NCI-H2171 (cell line): ENCODE data around the gene ZNF628.
A peak's percentile ranks its signal among the peaks of the same experiment; 100 is the strongest.

ENCODE experiments used
- DNase-seq: peaks from one replicate; lab custom pipeline; 2025; lab: John Stamatoyannopoulos, UW

Gene ZNF628

GRCh38 chr19:55497763-55498162 is 21.3 kb downstream of the ZNF628 start:
- DNase-seq = no peak

DNA sequence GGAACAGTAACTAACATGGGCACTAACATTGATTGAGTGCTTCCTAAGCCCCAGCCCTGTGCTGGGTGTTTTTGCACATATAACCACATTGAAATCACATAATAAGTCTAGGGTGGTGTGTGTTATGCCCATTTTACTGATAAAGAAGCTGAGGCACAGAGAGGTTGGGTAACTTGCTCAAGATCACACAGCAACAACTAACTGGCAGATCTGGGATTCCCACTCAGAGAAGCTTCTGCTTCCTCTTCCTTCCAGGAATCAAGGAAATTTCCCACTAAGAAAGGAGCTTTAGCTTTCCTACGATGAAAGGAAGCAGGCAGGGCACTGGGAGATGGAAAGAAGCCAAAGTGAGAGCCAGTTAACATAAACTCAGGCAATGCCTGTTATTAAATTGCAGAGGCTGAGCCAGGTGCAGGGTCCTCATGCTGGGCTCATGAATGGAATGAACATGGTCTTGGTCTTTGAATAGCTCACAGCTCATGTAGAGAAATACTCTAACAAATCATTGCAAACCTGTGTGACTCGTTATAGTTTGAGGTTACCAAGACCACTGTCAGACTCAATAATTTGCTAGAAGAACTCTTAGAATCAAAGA is 21.9 kb downstream of the ZNF628 start:
- no peak for DNase-seq

- DNase-seq = no peak
Measured at GRCh38 chr19:55500368-55500952, 24.0 kb downstream of the ZNF628 start.

DNA sequence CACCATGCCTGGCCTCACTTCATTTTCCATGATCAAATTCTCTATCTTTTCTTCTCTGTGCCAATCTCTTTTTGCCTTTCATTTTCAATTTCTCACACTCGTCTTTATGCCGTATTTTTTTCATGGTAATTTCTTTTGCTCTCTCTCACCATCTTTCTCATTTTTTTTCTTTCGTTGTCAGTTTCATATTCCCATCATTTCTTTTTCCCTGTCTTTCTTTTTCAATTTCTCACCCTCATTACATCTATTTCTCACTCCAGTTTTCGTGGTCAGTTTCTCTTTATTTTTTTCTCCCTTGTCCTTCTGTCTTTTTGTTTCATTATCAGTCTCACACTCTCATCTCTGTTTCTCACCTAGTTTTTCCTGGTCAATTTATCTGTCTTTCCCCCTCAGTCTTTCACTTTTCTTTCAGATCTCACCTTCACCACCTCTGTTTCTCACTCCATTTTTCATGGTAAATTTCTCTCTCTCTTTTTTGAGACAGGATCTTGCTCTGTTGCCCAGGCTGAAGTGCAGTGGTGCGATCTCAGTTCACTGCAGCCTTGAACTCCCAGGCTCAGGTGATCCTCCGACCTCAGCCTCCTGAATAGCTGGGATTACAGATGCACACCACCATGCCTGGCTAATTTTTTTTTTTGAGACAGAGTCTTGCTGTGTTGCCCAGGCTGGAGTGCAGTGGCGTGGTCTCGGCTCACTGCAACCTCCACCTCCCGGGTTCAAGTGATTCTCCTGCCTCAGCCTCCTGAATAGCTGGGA is 26.0 kb downstream of the ZNF628 start:
- no peak for DNase-seq

DNA sequence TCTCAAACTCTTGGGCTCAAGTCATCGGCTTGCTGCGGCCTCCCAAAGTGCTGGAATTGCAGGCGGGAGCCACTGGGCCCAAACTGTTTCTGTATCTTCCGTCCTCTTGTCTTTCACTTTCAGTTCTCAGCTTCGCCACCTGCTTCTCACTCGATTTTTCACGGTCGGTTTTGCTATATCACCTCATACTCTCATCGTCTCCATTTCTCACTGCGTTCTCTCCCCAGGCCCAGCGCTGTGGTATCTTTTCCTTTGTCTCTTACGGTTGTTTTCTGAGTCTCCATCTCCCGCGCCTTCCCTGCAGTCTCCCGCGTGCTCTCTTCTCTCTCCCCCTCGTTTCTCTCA is 26.7 kb downstream of the ZNF628 start:
- DNase-seq = no peak

GRCh38 chr19:55503502-55504251 is 27.3 kb downstream of the ZNF628 start:
- DNase-seq = peak; percentile 75

GRCh38 chr19:55504252-55504603 is 27.8 kb downstream of the ZNF628 start:
- no peak for DNase-seq

- no peak for DNase-seq
Measured at GRCh38 chr19:55504981-55505380, 28.6 kb downstream of the ZNF628 start.

DNA sequence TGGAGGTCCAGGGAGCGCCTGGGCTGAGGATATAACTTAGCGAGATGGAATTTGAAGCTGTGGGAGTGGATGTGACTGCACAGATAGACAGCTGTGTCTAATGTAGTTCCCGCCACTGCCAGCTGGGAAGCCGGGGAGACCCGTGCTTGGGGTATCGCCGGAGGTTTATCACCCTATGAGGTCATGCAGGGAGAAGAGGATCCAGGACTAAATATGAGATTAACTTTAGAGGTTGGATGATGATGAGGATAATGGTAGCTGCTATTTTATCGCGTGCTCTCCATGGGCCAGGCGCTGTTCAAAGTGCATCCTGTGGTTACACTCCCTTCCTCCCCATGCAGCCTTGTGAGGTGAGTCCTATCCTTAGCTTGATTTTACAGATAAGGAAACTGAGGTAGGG is 31.7 kb downstream of the ZNF628 start:
- no peak for DNase-seq

GRCh38 chr19:55516878-55517620 is 40.6 kb downstream of the ZNF628 start:
- peak; percentile 87 for DNase-seq

DNA sequence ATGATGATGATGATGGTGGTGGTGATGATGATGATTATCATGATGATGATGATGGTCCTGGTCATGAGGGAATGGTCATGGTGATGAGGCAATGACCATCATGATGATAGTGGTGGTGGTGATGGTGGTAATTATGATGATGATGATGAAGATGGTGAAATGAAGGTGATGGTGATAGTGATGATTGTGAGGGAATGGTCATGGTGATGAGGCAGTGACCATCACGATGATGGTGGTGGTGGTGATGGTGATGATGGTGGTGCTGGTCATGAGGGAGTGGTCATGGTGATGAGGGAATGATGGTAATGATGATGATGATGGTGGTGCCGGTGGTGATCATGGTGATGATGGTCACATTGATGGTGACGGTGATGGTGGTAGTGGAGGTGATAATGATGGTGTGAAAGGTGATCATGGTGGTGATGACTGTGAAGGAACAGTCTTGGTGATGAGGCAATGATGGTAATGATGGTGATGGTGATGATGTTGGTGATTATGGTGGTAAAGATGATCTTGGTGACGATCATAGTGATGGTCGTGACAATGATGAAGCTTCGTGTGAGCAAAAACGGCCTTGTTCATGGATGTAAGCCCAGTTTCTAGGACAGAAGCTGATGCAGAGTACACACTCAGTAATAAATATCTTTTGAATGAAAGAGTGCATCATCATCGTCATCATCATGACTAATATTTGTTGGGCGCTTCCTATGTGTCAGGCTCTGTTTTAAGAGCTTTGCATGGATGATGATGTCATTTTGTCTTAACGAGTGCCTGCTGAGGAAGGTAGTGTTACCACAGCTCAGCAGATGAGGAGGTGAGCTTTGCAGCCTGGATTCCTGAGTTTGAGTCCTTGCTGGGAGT is 43.3 kb downstream of the ZNF628 start:
- no peak for DNase-seq

DNA sequence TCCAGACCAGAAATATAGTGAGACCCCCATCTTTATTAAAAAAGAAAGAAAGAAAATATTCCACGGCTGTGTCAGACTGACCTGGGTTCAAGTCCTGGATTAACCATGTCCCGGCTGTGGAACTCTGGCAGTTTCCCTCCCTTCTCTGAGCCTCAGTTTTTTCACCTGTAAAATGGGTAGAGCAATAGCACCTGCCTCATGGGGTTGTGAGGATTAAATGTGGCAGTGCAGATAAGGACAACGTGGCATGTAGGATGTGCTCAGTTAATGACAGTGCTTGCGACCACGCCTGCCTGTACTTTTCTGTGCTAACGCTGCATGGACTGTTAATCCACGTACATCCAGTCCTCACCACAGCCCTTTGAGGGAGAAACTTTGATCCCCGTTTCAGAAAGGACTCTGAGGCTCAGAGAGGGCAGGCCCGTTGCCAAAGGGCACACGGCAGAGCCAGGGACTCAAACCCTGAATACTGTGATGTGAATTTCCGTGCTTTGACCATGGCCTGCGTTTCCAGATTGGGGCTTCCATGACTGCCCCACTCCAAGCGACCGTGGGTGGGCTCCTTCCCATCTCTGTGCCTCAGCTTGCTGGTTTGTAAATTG is 44.4 kb downstream of the ZNF628 start:
- DNase-seq = no peak

DNA sequence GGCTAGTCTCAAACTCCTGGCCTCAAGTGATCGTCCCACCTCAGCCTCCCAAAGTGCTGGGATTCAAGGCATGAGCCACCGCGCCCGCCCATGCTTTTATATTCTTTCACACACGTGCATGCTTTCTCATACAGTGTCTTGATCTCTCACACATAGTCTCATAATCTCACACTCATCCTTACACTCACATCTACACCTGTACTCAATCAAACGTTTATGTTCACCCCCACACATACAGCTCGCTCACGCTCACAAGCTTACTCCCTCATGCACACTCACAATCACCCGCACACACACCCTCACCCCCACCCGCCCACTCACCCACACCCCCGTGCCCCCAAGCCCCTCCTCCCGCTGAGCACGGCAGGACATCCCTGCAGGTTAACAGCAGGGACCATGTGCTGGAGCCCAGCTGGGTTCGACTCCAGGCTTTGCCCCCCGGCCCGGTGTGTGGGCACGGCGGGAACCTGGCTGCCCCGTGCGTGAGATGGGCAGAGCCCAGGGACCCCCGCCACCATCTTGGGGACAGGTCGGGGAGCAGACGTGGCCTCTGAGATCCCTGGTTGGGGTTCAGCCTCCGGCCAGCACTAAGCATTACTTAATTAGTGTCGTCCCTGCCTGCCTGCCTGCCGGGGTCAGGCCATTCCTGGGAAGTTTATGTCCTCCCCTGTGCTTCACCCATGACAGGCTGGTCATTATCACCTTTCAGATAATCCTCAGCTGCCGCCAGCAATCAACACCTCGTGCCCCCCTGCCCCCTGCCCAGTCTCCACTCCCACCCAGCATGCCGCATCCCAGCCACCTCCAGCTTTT is 49.1 kb downstream of the ZNF628 start:
- no peak for DNase-seq

DNA sequence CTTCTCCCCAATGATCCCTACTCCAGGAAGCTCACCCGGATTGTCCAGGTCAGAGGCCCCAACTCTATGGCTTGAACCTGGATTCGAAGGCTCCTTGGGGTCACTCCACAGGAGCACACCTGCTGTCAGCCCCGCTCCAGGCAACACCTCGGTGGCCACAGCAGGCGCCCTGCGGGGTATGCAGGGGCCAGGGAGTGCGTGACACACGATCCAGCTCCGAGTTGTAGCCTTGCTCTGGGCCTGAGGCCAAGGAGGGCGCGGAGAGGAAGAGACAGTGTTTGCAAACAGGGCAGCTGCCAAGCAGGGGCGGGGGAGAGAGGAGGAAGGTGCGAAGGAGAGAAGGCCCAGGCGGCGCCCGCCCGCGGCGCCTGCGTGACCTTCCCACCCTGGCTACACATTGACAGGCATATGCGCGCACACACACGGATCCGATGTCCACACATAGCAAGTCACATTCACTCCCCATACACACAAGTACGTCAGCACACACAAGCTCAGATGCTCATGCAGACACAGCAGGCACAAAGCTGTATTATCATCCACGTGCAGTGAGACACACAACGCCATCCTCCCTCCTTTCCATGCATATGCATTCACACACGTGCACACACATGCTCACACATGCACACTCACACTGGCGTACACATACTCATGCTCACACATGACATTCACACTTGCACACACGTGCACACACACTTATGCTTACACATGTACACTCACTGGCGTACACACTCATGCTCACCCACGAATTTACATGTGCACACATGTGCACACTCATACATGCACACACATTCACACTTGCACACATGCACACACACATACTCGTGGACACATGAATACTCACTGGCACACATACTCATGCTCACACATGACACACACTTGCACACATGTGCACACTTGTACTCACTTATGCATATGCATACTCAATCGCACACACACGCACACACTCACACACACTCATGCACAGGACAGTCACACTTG is 50.1 kb downstream of the ZNF628 start:
- peak; percentile 74 for DNase-seq

DNA sequence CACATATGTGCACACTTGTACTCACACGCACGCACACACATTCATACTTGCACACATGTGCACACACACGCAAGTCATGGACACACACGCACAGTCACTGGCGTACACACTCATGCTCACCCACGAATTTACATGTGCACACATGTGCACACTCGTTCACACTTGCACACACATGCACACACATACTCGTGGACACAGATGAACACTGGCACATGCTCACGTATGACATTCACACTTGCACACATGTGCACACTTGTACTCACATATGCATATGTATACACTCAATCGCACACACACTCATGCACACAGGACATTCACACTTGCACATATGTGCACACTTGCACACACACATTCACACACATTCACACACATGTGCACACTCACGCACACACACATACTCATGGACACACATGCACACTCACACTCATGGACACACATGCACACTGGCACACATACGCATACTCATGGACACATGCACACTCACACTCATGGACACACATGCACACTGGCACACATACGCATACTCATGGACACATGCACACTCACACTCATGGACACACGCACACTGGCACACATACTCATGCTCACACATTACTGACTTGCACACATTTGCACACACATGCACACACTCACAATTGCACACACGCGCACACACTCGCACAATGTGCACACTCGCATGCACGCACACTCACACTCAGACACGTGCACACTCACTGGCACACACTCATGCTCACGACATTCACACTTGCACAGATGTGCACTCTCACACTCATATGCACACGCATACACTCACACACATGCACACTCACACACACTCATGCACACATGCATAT is 51.0 kb downstream of the ZNF628 start:
- no peak for DNase-seq

DNA sequence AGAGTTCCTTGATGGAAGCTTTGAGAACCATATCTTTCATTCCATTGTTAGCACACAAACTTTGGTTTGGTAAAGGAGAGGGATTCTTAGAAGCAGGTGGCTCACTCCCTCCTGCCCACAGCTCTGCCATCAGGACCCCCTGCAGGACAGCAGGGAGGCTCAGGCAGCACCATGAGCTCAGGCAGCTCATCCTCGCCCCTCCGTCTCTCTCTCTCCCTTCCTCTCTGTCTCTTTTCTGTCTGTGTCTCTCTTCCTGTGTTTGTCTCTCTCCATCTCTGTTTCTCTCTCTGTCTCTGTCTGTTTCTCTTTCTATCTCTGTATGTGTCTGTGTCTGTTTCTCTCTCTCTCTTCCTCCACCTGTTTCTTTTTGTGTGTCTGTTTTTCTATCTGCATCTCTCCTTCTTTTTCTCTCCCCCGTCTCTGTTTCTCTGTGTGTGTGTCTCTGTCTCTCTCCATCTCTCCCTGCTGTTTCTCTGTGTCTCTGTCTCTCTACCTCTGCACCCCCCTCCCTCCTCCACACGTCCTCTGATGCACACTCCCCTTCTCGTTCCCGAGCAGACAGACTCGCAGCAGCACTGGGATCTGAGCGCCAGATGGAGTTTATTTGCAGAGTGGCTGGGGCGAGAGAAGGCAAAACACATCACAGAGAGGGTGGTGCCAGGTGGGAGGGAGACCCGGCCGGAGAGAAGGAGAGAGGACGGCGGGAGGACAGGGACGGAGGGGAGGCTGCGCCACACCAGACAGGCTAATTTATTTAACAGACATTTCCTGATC is 51.8 kb downstream of the ZNF628 start:
- peak; percentile 91 for DNase-seq

- DNase-seq = no peak
Measured at GRCh38 chr19:55529636-55530234, 53.3 kb downstream of the ZNF628 start.
